B cell (primary cell): ENCODE results near the gene RPS6KA1.

Experiments used
- CTCF ChIP-seq: fragments of 200-600 bp; IDR thresholded peaks from one replicate; pipeline ENCODE4 v1.8.0; 2022; ENCODE audit warnings: antibody characterized with exemption, mild to moderate bottlenecking
- EZH2 ChIP-seq: IDR thresholded peaks from 2 replicates; pipeline ENCODE4 v1.6.1; 2012; ENCODE audit warnings: borderline replicate concordance, low read depth, mild to moderate bottlenecking, moderate library complexity, low read length; ENCODE audit not compliant: insufficient read depth, poor library complexity, severe bottlenecking

DNA sequence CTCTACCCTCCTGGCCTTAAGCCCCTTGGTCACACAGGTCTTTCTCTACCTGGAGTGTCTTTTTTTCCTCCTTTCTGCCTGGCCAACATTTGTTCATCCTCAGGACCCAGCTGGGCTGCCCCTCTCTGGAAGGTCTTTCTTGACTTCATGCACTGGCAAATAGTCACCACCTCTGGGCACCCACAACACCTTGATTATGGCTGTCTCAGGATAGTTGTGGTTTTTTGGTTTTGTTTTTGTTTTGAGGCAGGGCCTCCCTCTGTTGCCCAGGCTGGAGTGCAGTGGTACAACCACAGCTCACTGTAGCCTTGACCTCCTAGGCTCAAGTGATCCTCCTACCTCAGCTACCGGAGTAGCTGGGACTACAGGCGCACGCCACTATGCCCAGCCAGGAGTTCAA is 10.8 kb downstream of the RPS6KA1 start:
- no peak for TF ChIP-seq CTCF
- no peak for TF ChIP-seq EZH2
